ENCODE results near the gene RGL1. TPM values are rescaled to one million over a fixed set of nuclear protein-coding genes. Genes with fewer than 3 reads are reported as not detected.

The RGL1 gene
- total RNA-seq, 1 donor from 2014 or later = 3.0 TPM

GRCh38 chr1:183903101-183903500 is 98.2 kb downstream of the RGL1 start:
- H3K4me3 Mint-ChIP-seq = no peak overlapping the region
- ChIA-PET POLR2A (interaction anchor here (0.6 to 1.4 kb wide), 2 partner anchors 21 to 431 kb away, joined by 3 to 5 read pairs; partner anchors contain the start of gene SMG7), CTCF (interaction anchor here (5.9 kb wide), 1 partner anchor 13 kb away, joined by 25 read pairs; no protein-coding TSS in a partner anchor)
- H3K27me3 Mint-ChIP-seq = no peaks in the 10 kb centered on the region
- ATAC-seq (ENCODE audit: low read depth) (no peak), DNase-seq (no peak)
- TF ChIP-seq CTCF (IDR thresholded peaks at IDR 0.05) = no peak
- H3K36me3 Mint-ChIP-seq (ENCODE audit: low read depth) = no peaks in the 10 kb centered on the region
- H3K9me3 Mint-ChIP-seq = no peaks in the 10 kb centered on the region
- peaks cover 32% of the 10 kb centered on the region for H3K4me1 Mint-ChIP-seq
- intact Hi-C loops (cut with micrococcal nuclease) = loop anchor here (2.0 kb wide), 1 partner anchor 16 kb away; no protein-coding TSS in a partner anchor
- peak overlapping the region; percentile 80 for H3K27ac Mint-ChIP-seq

- intact Hi-C loops (cut with micrococcal nuclease) = no loop called here
- Mint-ChIP-seq H3K9me3 (no peaks in the 10 kb centered on the region), H3K27ac (no peak overlapping the region), H3K4me3 (no peak overlapping the region), H3K4me1 (peaks cover 43% of the 10 kb centered on the region), H3K36me3 (ENCODE audit: low read depth) (no peaks in the 10 kb centered on the region), H3K27me3 (no peaks in the 10 kb centered on the region)
- ChIA-PET POLR2A (no interaction called here), CTCF (interaction anchor here (1.4 to 5.9 kb wide), 2 partner anchors 8 to 10 kb away, joined by 3 to 25 read pairs; no protein-coding TSS in a partner anchor)
- TF ChIP-seq CTCF (IDR thresholded peaks at IDR 0.05) = no peak
- DNase-seq = no peak
- ATAC-seq (ENCODE audit: low read depth) = no peak
Observed at GRCh38 chr1:183905508-183906113, 100.7 kb downstream of the RGL1 start.

- DNase-seq (no peak), ATAC-seq (ENCODE audit: low read depth) (no peak)
- intact Hi-C loops (cut with micrococcal nuclease) = no loop called here
- POLR2A ChIA-PET = interaction anchor here (0.6 kb wide), 1 partner anchor 10 kb away, joined by 6 read pairs; no protein-coding TSS in a partner anchor
- peaks cover 48% of the 10 kb centered on the region for H3K4me1 Mint-ChIP-seq
- H3K27ac Mint-ChIP-seq = no peak overlapping the region
- no peaks in the 10 kb centered on the region for H3K27me3 Mint-ChIP-seq
- H3K9me3 Mint-ChIP-seq = no peaks in the 10 kb centered on the region
- no peaks in the 10 kb centered on the region for H3K36me3 Mint-ChIP-seq (ENCODE audit: low read depth)
- H3K4me3 Mint-ChIP-seq = no peak overlapping the region
- CTCF ChIA-PET = interaction anchor here (1.5 kb wide), 1 partner anchor 9 kb away, joined by 5 read pairs; no protein-coding TSS in a partner anchor
- no peak for TF ChIP-seq CTCF (IDR thresholded peaks at IDR 0.05)
Observed at GRCh38 chr1:183907070-183907469, 102.2 kb downstream of the RGL1 start.

GRCh38 chr1:183908079-183908478 is 103.2 kb downstream of the RGL1 start:
- H3K27me3 Mint-ChIP-seq = no peaks in the 10 kb centered on the region
- peaks cover 46% of the 10 kb centered on the region for H3K4me1 Mint-ChIP-seq
- no peak for ATAC-seq (ENCODE audit: low read depth)
- H3K36me3 Mint-ChIP-seq (ENCODE audit: low read depth) = no peaks in the 10 kb centered on the region
- intact Hi-C loops (cut with micrococcal nuclease) = no loop called here
- ChIA-PET POLR2A (no interaction called here), CTCF (interaction anchor here (1.5 kb wide), 1 partner anchor 8 kb away, joined by 5 read pairs; no protein-coding TSS in a partner anchor)
- DNase-seq = no peak
- no peak overlapping the region for H3K4me3 Mint-ChIP-seq
- H3K9me3 Mint-ChIP-seq = no peaks in the 10 kb centered on the region
- no peak for TF ChIP-seq CTCF (IDR thresholded peaks at IDR 0.05)
- H3K27ac Mint-ChIP-seq = no peak overlapping the region

- DNase-seq (no peak), ATAC-seq (ENCODE audit: low read depth) (no peak)
- intact Hi-C loops (cut with micrococcal nuclease) = loop anchor here (2.0 to 5.0 kb wide), 2 partner anchors 13 to 107 kb away; no protein-coding TSS in a partner anchor
- H3K4me1 Mint-ChIP-seq = peaks cover 46% of the 10 kb centered on the region
- no peak for TF ChIP-seq CTCF (IDR thresholded peaks at IDR 0.05)
- peak overlapping the region; percentile 91 for H3K27ac Mint-ChIP-seq
- no peaks in the 10 kb centered on the region for H3K36me3 Mint-ChIP-seq (ENCODE audit: low read depth)
- CTCF ChIA-PET = no interaction called here
- H3K9me3 Mint-ChIP-seq = no peaks in the 10 kb centered on the region
- no peaks in the 10 kb centered on the region for H3K27me3 Mint-ChIP-seq
- no peak overlapping the region for H3K4me3 Mint-ChIP-seq
- POLR2A ChIA-PET = interaction anchor here (2.4 kb wide), 1 partner anchor 67 kb away, joined by 11 read pairs; no protein-coding TSS in a partner anchor
Observed at GRCh38 chr1:183909672-183910071, 104.8 kb downstream of the RGL1 start.
